Measurements from ENCODE around the gene ARSI.

ARSI gene

DNA sequence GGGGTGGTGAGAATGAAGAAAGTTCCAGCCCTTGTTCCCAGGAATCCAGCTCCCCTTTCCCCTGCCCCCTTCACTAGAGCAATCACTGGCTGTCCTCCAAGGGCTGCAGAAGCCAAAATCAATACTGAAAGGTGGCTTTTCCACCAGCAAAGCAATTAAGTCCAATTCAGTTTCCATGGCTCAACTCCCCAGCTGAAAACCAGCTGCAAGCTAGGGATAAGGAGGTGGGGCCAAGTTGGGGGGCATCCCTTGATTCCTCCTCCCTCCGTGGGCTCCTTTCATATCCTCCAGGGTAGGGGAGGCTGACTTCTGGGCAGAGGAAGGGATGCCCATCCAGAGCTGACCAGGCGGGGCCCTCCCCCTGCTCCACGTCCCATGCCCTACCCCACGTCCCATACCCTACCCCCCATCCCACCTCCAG lies 35.8 kb downstream of the ARSI start:
- TF ChIP-seq, protein P1, sequence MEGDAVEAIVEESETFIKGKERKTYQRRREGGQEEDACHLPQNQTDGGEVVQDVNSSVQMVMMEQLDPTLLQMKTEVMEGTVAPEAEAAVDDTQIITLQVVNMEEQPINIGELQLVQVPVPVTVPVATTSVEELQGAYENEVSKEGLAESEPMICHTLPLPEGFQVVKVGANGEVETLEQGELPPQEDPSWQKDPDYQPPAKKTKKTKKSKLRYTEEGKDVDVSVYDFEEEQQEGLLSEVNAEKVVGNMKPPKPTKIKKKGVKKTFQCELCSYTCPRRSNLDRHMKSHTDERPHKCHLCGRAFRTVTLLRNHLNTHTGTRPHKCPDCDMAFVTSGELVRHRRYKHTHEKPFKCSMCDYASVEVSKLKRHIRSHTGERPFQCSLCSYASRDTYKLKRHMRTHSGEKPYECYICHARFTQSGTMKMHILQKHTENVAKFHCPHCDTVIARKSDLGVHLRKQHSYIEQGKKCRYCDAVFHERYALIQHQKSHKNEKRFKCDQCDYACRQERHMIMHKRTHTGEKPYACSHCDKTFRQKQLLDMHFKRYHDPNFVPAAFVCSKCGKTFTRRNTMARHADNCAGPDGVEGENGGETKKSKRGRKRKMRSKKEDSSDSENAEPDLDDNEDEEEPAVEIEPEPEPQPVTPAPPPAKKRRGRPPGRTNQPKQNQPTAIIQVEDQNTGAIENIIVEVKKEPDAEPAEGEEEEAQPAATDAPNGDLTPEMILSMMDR (IDR thresholded peaks at IDR 0.05; ENCODE audit: borderline replicate concordance, insufficient read depth, low read depth, low read length): no peak
- H3K4me3 ChIP-seq (ENCODE audit: low read depth, low read length): no peak overlapping the region

- H3K4me3 ChIP-seq (ENCODE audit: low read depth, low read length): no peak overlapping the region
Measured at GRCh38 chr5:150265870-150266383, 36.8 kb downstream of the ARSI start.

GRCh38 chr5:150264667-150265603 lies 37.8 kb downstream of the ARSI start:
- TF ChIP-seq, protein P1 (IDR thresholded peaks at IDR 0.05; ENCODE audit: borderline replicate concordance, insufficient read depth, low read depth, low read length): no peak

More at GRCh38 chr5:150265870-150266383, 36.8 kb downstream of the ARSI start:
- TF ChIP-seq, protein P1 (IDR thresholded peaks at IDR 0.05; ENCODE audit: borderline replicate concordance, insufficient read depth, low read depth, low read length): no peak

DNA sequence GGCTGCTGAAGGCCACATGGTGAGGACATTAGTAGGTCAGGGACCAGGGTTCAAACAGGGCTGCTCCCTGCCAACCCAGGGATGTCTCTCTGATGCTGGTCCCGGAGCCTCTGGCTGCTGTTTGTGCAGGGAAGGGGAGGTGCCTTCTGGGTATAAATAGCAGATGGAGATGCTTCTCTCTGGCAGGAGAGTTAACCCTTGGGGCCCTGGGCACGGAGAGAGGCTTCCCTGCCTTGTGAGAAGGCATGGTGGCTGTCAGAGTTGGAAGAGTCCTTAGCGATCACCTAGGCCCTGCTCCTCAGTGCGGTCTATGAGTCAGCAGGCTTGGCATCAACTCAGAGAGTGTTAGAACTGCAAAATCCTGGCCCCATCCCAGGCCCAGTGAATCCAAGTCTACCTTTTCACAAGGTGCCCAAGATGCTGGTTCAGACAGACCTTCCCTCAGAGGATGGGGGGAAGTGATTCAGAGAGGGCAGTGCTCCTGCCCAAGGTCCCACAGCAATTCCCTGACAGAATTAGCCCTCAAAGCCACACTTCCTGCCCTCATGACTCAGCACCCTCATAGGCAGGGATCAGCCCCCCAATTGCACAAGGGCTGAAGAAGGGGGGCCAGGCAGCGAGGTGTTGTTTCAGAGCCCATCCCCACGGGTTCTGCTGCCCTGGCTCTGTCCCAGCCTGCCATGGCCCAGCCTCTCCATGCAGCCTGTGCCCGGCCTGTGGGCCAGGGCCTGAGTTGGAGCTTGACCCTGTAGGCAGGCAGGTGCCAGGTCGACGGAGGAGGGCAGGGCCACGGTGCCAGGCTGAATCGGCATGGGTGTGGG lies 38.7 kb downstream of the ARSI start:
- no peak overlapping the region for H3K4me3 ChIP-seq (ENCODE audit: low read depth, low read length)
- TF ChIP-seq, protein P1 (IDR thresholded peaks at IDR 0.05; ENCODE audit: borderline replicate concordance, insufficient read depth, low read depth, low read length): no peak

More at GRCh38 chr5:150264667-150265603, 37.8 kb downstream of the ARSI start:
- no peak overlapping the region for H3K4me3 ChIP-seq (ENCODE audit: low read depth, low read length)

- TF ChIP-seq, protein P1 (IDR thresholded peaks at IDR 0.05; ENCODE audit: borderline replicate concordance, insufficient read depth, low read depth, low read length): no peak
- H3K4me3 ChIP-seq (ENCODE audit: low read depth, low read length): no peak overlapping the region
Measured at GRCh38 chr5:150263375-150263775, 39.3 kb downstream of the ARSI start.

DNA sequence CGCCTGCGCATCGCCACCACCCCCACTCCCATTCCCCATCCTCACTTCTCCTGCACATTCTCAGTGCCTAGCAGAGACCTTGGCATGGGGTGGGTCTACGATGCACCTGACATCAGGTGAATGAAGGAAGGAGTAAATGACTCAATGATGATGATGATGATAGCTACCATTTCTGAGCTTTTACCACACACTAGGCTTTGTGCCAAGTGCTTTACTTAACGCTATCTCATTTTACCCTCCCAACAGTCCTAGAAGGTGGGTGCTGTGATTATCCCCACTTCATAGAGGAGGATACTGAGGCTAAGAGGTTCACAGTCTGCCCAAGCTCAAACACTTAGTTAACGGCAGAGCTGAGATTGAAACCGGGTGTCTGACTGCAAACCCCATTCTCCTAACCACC lies 40.2 kb downstream of the ARSI start:
- no peak overlapping the region for H3K4me3 ChIP-seq (ENCODE audit: low read depth, low read length)

More for the DNA sequence above, 40.2 kb downstream of the ARSI start:
- TF ChIP-seq, protein P1 (IDR thresholded peaks at IDR 0.05; ENCODE audit: borderline replicate concordance, insufficient read depth, low read depth, low read length): no peak
